Muscle layer of colon (tissue), 2 donors: Measurements from ENCODE around the gene TRAPPC8.

ENCODE experiments used
- H3K27ac ChIP-seq: one replicate; pipeline ENCODE4 v1.7.0; 2013; ENCODE audit warnings: low read depth, mild to moderate bottlenecking, low read length, moderate library complexity
- H3K27me3 ChIP-seq, 2 donors: one replicate each; pipeline ENCODE4 v1.7.0; 2013; ENCODE audit warnings: low read length in 2 of 2, mild to moderate bottlenecking in 2 of 2; ENCODE audit not compliant: insufficient read depth in 2 of 2, control insufficient read depth in 1 of 2
- H3K36me3 ChIP-seq: one replicate; pipeline ENCODE4 v1.7.0; 2013; ENCODE audit warnings: mild to moderate bottlenecking, low read length; ENCODE audit not compliant: insufficient read depth
- H3K4me1 ChIP-seq: one replicate; pipeline ENCODE4 v1.7.0; 2013; ENCODE audit warnings: mild to moderate bottlenecking, low read length; ENCODE audit not compliant: insufficient read depth
- H3K4me3 ChIP-seq, 2 donors: one replicate each; pipeline ENCODE4 v1.7.0; 2013; ENCODE audit warnings: low read length in 2 of 2, low read depth in 1 of 2, mild to moderate bottlenecking in 1 of 2, moderate library complexity in 1 of 2
- H3K9ac ChIP-seq: one replicate; pipeline ENCODE4 v1.7.0; 2013; ENCODE audit warnings: low read length
- H3K9me3 ChIP-seq: one replicate; pipeline ENCODE4 v1.7.0; 2013; ENCODE audit warnings: mild to moderate bottlenecking, low read length
- donor health status: abdominal sarcoma.
- donor health status: Adenocarcinoma of cecum.

The TRAPPC8 gene

GRCh38 chr18:31942999-31943877, at the start of gene TRAPPC8:
Gene TRAPPC8, minus strand, starts transcription at chr18:31943128. Its CDS starts 364 bp downstream, at chr18:31942764.
- Histone ChIP-seq H3K9ac (peak within 1 kb of the TSS; percentile 66), H3K27ac (peak within 1 kb of the TSS; percentile 96), H3K4me3 (peak within 1 kb of the TSS; percentile 97 to 98), H3K36me3 (no peaks in the 10 kb centered on the region), H3K27me3 (no peaks in the 10 kb centered on the region), H3K4me1 (peaks cover 17% of the 10 kb centered on the region), H3K9me3 (no peaks in the 10 kb centered on the region)

- H3K27ac ChIP-seq: no peak overlapping the region
- H3K27me3 ChIP-seq: no peaks in the 10 kb centered on the region
- no peaks in the 10 kb centered on the region for H3K36me3 ChIP-seq
- H3K4me1 ChIP-seq: no peaks in the 10 kb centered on the region
- H3K9me3 ChIP-seq: no peaks in the 10 kb centered on the region
- no peak overlapping the region for H3K9ac ChIP-seq
- H3K4me3 ChIP-seq: no peak overlapping the region
Observed at GRCh38 chr18:31990823-31991222, 47.9 kb upstream of the TRAPPC8 start.

GRCh38 chr18:31983976-31984375, 41.0 kb upstream of the TRAPPC8 start:
- Histone ChIP-seq H3K9me3 (no peaks in the 10 kb centered on the region), H3K4me3 (no peak overlapping the region), H3K9ac (no peak overlapping the region), H3K4me1 (no peaks in the 10 kb centered on the region), H3K27me3 (no peaks in the 10 kb centered on the region), H3K27ac (no peak overlapping the region), H3K36me3 (no peaks in the 10 kb centered on the region)

GRCh38 chr18:31983020-31983419, 40.1 kb upstream of the TRAPPC8 start:
- Histone ChIP-seq H3K4me3 (no peak overlapping the region), H3K9me3 (no peaks in the 10 kb centered on the region), H3K27me3 (no peaks in the 10 kb centered on the region), H3K27ac (no peak overlapping the region), H3K4me1 (no peaks in the 10 kb centered on the region), H3K9ac (no peak overlapping the region), H3K36me3 (no peaks in the 10 kb centered on the region)

GRCh38 chr18:31980863-31981262, 37.9 kb upstream of the TRAPPC8 start:
- H3K27me3 ChIP-seq: no peaks in the 10 kb centered on the region
- no peaks in the 10 kb centered on the region for H3K36me3 ChIP-seq
- H3K9me3 ChIP-seq: no peaks in the 10 kb centered on the region
- no peak overlapping the region for H3K9ac ChIP-seq
- no peak overlapping the region for H3K4me3 ChIP-seq
- no peak overlapping the region for H3K27ac ChIP-seq
- H3K4me1 ChIP-seq: no peaks in the 10 kb centered on the region

- no peaks in the 10 kb centered on the region for H3K4me1 ChIP-seq
- H3K9me3 ChIP-seq: no peaks in the 10 kb centered on the region
- no peaks in the 10 kb centered on the region for H3K36me3 ChIP-seq
- no peak overlapping the region for H3K9ac ChIP-seq
- no peak overlapping the region for H3K4me3 ChIP-seq
- no peaks in the 10 kb centered on the region for H3K27me3 ChIP-seq
- no peak overlapping the region for H3K27ac ChIP-seq
Observed at GRCh38 chr18:31979714-31980113, 36.8 kb upstream of the TRAPPC8 start.

- Histone ChIP-seq H3K4me1 (no peaks in the 10 kb centered on the region), H3K27ac (no peak overlapping the region), H3K4me3 (no peak overlapping the region), H3K27me3 (no peaks in the 10 kb centered on the region), H3K36me3 (no peaks in the 10 kb centered on the region), H3K9me3 (no peaks in the 10 kb centered on the region), H3K9ac (no peak overlapping the region)
Observed at GRCh38 chr18:31978616-31979015, 35.7 kb upstream of the TRAPPC8 start.

GRCh38 chr18:31977270-31977872, 34.4 kb upstream of the TRAPPC8 start:
- Histone ChIP-seq H3K9me3 (no peaks in the 10 kb centered on the region), H3K27me3 (no peaks in the 10 kb centered on the region), H3K4me3 (no peak overlapping the region), H3K4me1 (no peaks in the 10 kb centered on the region), H3K9ac (no peak overlapping the region), H3K27ac (no peak overlapping the region), H3K36me3 (no peaks in the 10 kb centered on the region)

- Histone ChIP-seq H3K27me3 (no peaks in the 10 kb centered on the region), H3K9me3 (no peaks in the 10 kb centered on the region), H3K9ac (no peak overlapping the region), H3K27ac (no peak overlapping the region), H3K36me3 (no peaks in the 10 kb centered on the region), H3K4me3 (no peak overlapping the region), H3K4me1 (no peaks in the 10 kb centered on the region)
Observed at GRCh38 chr18:31976242-31976641, 33.3 kb upstream of the TRAPPC8 start.

- Histone ChIP-seq H3K9ac (no peak overlapping the region), H3K27me3 (no peaks in the 10 kb centered on the region), H3K4me3 (no peak overlapping the region), H3K36me3 (no peaks in the 10 kb centered on the region), H3K4me1 (no peaks in the 10 kb centered on the region), H3K27ac (no peak overlapping the region), H3K9me3 (no peaks in the 10 kb centered on the region)
Observed at GRCh38 chr18:31973929-31974546, 31.1 kb upstream of the TRAPPC8 start.

- no peak overlapping the region for H3K9ac ChIP-seq
- H3K27me3 ChIP-seq: no peaks in the 10 kb centered on the region
- H3K36me3 ChIP-seq: no peaks in the 10 kb centered on the region
- H3K27ac ChIP-seq: no peak overlapping the region
- H3K9me3 ChIP-seq: no peaks in the 10 kb centered on the region
- H3K4me1 ChIP-seq: no peaks in the 10 kb centered on the region
- no peak overlapping the region for H3K4me3 ChIP-seq
Observed at GRCh38 chr18:31970617-31971016, 27.7 kb upstream of the TRAPPC8 start.
